Activated CD8-positive, alpha-beta memory T cell treated with anti-CD3 and anti-CD28 coated beads for 4 hours (primary cell): Measurements from ENCODE around the gene HSD11B2.
A peak's percentile ranks its signal among the peaks of the same experiment; 100 is the strongest.

Source experiments
- DNase-seq, 2 donors: peaks; one replicate each; pipeline ENCODE4 v3.0.0-alpha.2; 2020; ENCODE audit warnings: low read depth in 2 of 2

Gene HSD11B2

DNA sequence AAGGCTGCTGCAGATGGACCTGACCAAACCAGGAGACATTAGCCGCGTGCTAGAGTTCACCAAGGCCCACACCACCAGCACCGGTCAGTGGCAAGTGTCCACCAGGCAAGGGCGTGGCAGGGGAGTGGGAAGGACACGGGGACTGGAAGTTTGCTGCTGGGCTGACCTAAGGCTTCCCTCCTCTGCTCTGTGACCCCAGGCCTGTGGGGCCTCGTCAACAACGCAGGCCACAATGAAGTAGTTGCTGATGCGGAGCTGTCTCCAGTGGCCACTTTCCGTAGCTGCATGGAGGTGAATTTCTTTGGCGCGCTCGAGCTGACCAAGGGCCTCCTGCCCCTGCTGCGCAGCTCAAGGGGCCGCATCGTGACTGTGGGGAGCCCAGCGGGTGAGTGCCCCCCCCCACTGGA is 4.8 kb downstream of the HSD11B2 start:
- no peak for DNase-seq

DNA sequence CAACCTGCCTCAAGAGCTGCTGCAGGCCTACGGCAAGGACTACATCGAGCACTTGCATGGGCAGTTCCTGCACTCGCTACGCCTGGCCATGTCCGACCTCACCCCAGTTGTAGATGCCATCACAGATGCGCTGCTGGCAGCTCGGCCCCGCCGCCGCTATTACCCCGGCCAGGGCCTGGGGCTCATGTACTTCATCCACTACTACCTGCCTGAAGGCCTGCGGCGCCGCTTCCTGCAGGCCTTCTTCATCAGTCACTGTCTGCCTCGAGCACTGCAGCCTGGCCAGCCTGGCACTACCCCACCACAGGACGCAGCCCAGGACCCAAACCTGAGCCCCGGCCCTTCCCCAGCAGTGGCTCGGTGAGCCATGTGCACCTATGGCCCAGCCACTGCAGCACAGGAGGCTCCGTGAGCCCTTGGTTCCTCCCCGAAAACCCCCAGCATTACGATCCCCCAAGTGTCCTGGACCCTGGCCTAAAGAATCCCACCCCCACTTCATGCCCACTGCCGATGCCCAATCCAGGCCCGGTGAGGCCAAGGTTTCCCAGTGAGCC is 5.8 kb downstream of the HSD11B2 start:
- DNase-seq = no peak

DNA sequence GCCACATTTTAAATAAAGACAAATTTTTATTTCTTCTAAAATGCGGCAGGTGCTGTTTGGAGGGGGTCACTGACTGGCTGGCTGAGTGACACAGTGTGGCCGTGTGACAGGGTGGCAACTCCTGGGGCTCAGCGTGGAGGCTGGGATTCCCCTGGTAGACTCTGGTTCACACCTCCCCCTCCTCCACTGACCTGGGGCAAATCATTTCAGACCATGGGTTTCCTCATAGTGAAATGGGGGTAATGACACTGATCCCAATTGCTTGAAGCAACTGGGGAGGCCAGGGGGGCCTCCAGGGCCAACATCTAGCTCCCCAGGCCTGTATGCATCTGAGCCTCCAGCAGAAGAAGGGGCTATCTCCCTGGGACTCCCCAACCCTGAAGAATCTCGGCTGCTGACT is 6.6 kb downstream of the HSD11B2 start:
- DNase-seq = no peak

DNA sequence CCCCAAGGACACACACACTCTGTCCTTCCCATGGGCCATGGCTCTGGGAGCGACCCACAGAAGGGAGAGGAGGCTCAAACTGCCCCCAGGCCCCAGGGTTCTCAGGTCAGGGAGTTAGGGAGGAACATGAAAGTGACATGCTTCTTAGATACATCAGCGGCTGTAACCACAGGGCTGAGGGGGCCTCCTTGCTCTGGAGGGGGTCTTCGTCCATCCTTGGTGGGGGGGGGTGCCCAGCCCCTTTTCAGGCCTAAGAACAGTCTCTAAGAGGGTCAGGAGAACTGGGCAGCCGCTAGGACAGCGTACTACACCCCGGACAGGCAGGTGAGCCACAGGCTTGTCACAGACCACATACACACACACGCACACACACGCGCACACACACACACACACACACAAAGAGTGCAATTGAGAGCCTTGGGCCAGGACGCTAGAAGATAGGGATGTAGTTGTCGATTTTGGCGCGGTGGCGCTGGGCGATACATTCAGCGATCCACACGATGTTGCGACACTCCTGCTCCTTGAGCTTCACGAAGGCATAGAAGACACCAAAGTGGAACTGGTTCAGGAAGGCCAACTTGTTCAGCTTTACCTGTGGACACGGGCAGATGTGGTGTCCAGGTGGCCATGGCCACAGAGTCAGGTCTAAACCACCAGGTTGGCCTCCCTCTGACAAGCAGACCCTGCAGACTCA is 7.3 kb downstream of the HSD11B2 start:
- DNase-seq = no peak

DNA sequence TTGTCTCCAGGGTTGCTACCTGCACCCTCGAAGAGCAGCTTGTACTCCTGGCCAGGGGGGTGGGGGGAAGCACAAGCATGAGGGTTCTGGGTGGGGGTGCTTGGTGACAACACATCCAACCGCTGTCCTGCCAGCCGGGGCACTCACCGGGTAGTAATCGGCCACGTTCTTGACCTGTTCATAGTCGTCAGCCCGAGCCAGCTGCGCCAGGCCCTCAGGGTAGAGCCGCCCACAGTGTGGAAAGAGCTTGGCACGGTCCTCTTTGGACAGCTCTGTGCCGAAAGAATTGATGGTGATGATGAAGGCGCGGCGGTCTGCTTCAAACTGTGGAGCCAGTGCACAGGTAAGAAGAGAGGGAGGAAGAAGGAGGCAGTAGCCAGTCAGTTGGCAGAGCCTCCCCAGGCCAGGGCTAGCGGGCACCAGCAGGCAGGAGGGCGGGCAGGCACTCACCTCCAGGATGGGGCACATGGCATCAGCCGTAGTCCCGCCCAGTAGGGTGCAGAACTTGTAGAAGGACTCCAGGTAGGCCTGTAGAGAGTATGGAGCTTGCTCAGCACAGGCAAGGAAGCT is 8.0 kb downstream of the HSD11B2 start:
- DNase-seq = no peak

DNA sequence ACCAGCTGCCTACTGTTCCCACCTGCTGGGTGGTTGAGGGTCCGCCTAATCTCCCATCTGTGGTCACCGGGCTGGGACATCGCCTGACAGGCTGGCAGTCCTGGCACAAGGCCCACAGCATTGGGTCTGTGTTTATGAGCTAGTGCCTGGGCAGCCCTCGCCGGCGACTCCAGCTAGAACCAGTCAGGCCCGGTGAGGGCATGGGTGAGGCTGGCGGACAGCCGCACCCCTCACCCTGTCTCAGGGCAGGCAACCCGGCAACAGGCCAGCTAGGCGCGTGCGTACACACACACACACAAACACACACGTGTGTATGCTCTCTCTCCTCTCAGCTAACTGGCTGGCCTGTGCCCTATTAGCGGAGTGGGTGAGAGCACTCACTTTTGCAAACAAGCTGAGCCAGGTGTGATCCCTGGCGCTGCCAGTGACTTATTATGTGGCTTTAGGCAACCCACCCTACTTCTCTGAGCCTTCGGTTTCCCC is 10.4 kb downstream of the HSD11B2 start:
- no peak for DNase-seq

DNA sequence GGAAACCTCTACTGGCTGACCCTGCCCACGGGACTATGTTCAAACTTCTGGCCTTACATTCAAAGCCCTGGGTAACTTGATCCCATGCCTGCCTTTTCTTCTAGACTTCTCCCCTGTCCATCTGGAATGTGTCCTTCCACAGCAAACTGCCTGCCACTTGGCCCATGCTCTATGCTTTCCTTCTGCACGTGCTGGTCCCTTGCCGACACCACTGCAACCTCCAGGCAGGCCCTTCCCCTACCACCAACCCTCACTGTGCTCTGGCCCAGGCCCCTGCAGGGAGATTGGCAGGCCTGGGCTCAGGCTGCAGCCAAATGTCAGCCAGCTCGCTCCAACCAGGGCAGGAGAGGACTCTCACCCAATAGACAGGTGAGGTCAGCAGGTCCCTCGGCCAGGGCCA is 11.0 kb downstream of the HSD11B2 start:
- DNase-seq = no peak

DNA sequence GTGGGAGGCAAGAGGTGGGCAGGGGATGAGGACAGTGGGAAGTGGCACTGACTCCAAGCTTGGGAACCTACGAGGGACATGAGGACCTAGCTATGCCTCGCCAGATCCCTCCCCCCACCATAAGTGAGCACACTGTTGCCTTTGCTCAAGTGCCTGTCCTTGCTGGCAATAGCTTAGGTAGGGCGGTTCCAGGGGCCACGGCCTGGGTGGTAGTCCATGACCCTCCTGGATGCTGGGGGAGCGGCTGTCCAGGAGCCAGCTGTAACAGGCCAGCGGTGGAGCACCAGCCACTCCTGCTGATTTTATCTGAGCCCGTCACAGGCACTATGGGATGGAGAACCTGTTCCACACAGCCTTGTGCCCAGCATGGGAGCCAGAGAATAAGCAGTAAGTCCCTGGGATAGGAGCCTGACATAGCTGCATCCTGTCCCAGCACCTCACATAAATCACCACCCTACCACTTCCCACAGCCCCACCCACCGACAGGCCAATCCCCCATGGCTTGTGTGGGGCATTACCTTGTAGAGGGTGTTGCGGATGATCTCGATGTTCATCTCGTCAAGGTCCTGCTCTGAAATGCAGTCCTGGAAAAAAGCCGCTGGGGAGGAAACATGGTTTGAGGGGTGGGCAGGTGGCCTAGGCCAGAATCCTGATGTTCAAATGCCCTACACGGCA is 11.8 kb downstream of the HSD11B2 start:
- DNase-seq = no peak

DNA sequence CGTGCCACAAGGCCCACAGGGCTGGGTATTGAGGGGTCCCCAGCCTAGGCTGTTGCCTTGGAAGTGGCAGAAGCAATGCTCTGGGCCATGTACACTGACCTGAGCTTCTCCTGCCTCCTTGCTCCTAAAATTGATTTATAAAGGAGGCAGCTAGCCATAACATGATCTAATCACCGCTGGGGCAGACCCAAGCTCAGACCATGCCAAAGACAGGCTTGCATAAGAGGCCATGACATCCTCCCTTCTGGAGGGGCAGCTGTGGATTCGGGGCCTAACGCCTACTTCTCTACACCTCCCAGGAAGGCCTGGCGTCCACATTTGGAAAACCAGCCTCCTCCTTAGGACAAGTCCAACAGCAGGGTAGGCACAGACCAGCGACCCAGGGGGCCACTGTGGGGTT is 12.3 kb downstream of the HSD11B2 start:
- no peak for DNase-seq

DNA sequence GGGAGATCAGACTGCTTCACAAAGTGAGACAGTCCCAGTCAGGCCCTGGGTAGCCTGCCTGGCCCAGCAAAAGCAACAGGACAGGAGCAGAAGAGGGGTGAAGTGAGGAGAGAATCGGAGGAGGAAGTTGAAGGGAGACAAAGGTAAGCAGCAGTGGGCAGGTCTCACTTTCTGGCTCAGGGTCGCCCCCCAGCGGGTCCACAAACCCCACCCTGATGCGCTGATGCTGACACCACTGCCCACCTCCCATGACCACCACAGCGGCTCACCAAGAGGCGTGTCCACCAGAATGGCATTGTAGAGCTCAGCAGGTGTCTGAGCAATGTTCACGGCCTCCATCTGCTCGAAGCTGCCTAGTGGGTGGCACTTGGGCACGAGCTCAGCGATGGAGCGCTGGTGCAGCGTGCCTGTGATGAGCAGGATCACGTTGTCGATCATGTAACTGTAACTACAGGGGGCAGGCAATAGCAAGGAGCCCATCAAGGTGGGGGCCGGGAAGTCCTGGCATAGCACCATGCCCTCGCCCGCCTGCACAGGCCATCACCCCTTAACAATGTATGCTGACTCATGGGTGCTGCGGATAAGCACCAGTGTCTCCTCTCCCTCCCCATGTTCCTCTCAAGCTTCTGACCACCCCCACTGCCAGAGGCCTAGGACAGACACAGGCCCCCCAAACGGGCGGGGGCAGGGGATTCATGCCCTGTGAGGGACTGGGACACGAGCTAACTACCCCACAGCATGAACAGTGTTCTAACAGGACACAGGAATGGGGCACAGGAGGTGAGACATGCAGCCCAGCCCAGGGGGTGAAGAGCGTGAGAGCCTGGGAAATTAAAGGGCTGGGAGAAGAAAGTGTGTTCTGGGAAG is 13.6 kb downstream of the HSD11B2 start:
- no peak for DNase-seq

DNA sequence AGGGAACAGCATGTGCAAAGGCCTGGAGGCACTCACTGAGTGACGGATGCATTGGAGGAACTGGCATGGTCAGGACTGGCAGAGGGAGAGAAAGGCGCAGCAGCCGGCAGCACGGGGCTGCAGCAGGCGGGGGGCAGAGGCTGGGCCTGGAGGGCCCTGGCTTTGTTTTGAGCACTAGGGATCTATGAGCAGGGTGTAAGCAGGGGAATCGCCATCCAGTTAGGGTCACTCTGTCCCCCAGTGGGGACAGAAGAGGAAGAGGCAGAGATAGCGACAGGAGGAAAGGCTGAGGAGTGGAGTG is 14.2 kb downstream of the HSD11B2 start:
- DNase-seq = no peak

DNA sequence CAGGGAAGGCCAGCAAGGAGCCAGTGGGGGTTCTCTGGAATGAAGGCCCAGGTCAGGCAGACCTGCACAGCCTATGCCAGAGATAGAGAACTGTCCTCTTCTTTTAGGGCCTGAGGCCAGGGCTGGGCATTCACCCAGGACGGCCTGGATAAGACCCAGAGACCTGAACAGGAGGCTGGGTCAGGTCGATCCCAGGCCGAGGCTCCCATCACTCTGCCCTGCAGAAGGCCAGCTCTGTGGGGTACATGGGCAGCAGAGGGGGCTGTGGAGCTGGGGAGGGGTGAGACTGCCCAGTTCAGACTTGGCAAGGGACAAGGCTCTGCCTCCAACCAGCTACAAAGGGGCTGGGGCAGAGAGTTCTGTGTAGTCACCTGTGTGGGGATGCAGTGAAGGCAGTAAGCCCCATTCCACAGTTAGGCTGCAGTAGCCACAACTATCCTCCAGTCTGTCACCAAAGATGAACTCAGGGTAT is 14.6 kb downstream of the HSD11B2 start:
- DNase-seq = no peak

DNA sequence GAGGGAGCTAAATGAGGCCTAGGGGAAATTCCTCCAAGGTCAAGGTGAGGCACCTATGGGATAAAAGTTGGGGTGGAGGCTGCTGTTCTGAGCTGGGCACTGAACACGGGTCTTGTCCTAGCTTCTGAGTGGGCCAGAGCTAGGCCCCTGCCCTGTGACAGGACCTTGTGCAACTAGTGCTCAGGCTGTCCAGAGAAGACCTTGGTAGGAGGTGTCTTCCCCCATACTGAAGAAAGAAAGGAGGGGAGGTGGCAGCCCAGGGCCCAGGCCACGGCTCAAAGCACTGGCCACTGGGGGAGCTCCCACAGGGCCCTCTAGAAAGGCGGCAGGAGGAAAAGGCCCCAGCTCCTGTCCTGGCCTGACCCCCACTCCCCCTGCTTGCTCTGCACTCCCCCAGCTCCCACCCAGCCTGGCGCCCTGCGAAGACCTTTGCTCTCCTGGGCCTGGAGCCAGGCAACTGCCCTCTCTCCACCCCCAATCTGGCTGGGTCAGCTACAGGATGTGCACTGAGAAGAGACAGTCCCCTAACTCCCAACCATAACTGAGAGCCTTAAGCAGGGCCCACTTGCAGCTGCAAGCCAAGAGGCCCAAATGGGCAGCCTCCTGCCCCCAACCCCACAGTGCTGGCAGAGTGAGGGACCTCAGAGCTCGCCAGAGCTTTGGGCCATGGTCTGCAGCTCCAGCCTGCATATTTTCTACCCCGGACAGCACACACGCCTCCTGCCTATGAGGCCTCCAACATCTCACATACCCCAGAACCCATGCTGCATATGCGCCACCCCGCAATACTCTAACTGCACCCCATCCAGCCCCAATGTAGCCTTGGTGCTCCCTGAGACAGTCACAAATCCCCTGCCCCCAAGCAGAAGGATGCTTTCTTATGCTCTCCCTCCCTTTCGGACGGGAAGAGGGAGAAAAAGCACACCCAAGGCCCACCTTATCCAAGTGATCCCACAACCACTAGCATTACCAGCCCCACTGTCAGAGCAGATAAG is 15.3 kb downstream of the HSD11B2 start:
- DNase-seq = no peak

DNA sequence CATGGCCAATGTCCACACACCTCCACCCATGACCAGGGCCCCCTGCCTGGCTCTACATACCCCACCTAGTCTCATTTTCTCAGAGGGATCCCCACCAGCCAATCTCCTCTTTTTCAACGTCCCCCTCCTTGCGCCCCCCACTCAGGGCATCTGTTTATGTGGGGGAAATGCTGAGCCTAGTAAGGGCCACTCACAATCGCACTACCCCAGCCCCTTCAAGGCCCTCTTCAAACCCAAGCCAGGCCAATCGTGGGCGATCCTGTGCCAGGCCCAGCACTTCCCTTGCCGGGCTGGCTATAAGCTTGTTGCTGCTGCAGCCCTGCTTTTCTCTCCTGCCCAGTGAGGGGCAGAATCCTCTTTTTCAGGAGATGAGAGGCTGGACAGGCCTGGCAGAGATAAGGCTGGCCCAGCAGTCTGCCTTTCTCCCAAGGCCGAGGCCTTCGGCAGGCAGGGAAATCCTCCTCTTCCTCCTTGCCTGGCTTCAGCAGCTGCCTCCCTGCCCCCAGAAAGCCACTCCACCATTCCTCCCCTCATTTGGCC is 16.1 kb downstream of the HSD11B2 start:
- no peak for DNase-seq

DNA sequence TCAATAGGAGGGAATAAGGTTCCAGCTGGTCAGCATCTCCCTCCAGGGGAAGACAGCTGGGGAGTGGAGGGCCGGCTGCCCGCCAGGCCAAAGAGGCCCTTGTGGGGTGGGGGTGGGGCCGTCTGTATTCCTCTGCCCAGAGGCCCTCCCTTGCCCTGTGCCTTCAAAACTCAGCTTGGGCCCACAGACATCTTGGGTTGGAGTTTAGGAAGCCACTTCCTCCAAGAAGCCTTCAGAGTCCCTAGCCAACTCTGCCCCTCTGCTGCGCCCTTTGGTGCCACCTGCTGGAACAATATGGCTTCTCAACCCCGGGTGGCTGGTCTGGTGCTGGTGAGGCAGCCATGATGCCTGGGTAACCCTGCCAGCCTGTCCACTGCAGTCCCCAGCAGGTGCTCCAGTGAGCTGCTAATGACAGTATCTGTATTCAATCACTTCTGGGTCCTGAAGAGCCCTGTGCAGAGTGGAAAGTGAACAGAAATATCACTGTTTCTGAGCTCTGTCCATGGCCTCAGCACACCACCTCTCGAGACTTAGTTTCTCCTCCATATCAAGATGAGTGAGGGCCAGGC is 16.7 kb downstream of the HSD11B2 start:
- DNase-seq = peak in 1 of 2 donors; percentile 19

DNA sequence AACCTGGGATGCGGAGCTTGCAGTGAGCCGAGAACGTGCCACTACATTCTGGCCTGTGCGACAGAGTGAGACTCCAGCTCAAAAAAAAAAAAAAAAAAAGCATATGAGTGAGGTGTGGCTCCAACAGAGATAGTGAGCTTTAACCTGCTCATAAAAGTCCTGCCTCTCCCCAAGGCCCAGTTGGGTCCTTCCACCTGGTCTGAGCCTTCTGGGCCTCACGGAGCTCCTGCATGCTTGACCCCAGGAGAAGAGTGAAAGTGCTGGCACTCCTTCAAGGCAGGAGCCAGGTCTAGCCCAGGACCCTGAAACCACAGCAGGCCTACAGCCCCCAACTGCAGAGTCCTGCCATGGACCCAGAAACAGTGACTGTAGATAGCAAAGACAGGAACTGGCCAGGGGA is 17.7 kb downstream of the HSD11B2 start:
- no peak for DNase-seq

DNA sequence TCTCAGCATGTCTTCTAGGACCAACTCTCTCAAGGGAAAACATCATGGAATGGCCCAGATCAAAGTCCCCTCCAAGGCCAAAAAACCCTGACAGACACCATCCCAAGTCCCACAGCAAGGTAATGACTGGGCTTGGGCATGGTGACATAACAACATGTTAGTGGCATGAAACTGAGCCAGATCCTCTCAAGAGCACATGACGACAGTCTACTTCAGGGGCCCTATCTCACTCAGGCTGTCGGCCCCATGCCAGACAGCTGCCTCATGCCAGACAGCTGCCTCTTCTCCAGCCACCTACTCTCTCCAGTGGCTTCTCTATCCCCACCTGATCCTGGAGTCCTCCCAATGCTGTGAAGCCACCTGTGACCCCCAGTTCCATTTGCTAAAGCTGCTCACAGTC is 18.4 kb downstream of the HSD11B2 start:
- no peak for DNase-seq

DNA sequence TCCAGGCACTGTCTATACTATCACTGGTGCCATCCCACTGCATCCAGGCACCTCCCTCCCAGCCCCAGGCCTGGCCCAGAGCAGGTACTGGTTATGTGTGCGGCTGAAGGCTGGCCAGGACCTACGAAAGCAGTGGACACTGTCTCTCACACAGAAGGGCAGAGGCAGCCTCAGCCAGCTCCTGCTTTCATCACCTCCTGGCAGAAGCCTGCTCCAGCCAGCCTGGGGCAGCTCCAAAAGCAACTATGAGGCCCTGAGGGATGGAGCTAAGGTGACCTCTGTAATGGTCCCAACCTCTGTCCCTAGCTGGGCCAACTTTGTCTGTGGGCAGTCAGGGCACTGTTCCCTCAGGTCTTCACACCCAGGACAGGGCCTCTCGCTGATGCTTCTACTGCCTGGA is 18.8 kb downstream of the HSD11B2 start:
- no peak for DNase-seq

DNA sequence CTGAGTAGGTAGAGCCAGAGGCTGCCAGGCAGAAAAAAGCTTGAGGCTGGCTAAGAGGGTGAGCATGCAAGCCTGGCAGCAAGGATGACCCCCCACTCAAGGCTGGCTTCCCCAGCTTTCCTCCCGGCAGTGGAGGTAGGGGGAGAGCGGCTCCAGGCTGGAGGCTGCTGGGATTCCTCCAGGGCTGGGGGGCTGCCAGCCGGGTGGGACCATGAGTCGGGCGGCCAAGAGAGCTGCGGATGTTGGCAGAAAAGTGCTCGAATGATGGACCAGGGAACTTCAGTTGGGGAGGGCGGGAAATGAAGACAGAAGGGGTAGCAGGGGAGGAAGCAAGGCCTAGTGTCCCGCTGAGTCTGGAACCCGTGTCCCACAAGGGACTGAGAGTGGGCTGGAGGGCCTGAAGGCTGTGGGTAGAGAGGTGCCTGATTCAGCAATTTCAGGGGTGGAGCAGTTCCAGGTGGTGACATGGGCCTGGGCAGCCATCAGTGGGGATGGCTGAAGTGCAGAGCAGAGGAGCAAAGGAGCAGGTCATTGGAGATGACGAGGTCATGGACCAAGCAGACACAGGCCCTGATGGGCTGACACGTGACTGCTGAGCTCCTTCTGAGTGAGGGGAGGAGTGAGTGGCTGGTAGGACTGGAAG is 20.3 kb downstream of the HSD11B2 start:
- no peak for DNase-seq
